ENCODE measurements around the gene CDK4.
"Not testable (repeated sequence)": the region's sequence is repeated elsewhere in the genome, so short reads cannot be mapped to it uniquely, and the experiment has no call there.

The CDK4 gene

DNA sequence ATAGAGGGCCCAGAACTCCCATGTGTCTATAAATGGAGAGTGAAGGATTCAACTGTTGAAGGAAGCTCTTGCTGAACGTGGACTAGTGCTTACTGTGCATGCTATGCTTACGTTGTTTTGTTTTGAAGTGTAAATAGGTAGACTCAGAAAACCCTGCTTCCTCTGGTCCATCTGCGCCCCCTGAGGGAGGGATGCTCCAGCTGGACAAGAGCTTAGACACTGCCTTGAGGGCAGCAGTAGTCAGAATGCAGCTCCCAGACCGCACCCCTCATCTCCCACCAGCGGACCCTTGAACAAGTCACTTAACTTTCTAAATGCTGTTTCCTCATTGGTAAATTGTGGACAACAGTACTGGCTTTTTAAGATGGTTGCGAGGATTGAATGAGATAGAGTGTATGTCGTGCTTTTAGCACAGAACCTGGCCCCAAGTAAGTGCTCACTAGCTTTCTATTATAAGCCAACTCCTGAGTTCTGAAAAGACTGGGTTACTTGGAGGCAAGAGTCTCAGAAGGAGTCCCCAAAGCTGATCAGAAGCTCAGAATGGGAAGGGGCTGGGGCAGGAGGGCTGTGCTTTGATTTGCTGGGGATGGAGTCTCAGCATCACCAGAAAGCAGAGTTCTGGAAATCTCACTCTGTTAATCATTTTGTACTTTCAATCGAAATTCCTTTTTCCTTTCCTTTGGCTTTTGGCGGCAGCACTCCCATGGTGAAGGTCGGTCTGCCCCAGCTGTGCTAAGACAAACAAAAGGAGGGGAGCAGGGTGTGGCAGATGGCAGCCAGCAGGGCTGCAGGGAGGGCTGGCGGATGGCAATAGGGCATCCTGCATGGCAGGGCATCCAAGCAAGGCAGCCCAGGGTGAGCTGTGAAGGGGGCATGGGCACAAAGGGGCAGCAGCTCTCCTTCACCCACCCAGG is 29.1 kb downstream of the CDK4 start:
- no peak for DNase-seq

DNA sequence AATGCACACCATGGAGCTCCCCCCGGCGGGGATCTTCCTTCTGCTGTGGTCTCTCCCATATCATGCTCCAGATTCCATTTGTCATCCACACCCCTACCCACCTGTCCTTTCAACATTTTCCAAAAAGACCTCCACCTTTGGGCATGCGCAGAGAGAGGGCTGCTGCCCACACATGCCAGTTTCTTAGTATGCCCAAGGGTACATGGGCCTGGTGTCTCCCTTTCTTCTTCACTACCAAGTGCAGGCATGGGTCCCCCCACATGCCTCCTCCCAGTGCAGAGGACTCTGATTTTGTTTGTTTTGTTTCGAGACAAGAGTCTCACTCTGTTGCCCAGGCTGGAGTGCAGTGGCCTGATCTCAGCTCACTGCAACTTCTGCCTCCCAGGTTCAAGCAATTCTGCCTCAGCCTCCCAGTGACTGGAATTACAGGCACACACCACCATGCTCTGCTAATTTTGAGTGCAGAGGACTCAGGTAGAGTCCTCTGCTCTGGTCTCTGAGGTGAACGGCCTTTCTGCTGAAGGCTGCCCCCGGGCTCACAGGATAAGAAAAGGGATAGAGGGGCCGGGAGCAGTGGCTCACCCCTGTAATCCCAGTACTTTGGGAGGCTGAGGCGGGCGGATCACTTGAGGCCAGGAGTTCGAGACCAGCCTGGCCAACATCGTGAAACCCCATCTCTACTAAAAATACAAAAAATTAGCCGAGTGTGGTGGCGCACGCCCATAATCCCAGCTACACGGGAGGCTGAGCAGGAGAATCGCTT is 30.1 kb downstream of the CDK4 start:
- DNase-seq: not testable (repeated sequence)

DNA sequence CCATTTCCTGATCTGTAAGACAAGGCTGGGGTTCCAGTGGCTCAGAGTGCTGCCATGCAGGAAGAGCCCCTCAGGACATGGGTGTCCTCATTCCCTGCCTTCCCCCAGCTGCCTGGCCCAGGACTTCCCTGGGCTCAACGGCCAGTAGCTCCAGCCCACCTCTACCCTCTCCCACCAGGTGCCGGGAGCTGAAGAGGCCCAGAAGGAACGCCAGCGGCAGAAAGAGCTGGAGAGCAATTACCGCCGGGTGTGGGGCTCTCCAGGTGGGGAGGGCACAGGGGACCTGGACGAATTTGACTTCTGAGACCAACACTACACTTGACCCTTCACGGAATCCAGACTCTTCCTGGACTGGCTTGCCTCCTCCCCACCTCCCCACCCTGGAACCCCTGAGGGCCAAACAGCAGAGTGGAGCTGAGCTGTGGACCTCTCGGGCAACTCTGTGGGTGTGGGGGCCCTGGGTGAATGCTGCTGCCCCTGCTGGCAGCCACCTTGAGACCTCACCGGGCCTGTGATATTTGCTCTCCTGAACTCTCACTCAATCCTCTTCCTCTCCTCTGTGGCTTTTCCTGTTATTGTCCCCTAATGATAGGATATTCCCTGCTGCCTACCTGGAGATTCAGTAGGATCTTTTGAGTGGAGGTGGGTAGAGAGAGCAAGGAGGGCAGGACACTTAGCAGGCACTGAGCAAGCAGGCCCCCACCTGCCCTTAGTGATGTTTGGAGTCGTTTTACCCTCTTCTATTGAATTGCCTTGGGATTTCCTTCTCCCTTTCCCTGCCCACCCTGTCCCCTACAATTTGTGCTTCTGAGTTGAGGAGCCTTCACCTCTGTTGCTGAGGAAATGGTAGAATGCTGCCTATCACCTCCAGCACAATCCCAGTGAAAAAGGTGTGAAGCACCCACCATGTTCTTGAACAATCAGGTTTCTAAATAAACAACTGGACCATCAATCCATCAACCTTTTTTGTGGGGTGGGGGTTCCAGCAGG is 31.2 kb downstream of the CDK4 start:
- no peak for DNase-seq

DNA sequence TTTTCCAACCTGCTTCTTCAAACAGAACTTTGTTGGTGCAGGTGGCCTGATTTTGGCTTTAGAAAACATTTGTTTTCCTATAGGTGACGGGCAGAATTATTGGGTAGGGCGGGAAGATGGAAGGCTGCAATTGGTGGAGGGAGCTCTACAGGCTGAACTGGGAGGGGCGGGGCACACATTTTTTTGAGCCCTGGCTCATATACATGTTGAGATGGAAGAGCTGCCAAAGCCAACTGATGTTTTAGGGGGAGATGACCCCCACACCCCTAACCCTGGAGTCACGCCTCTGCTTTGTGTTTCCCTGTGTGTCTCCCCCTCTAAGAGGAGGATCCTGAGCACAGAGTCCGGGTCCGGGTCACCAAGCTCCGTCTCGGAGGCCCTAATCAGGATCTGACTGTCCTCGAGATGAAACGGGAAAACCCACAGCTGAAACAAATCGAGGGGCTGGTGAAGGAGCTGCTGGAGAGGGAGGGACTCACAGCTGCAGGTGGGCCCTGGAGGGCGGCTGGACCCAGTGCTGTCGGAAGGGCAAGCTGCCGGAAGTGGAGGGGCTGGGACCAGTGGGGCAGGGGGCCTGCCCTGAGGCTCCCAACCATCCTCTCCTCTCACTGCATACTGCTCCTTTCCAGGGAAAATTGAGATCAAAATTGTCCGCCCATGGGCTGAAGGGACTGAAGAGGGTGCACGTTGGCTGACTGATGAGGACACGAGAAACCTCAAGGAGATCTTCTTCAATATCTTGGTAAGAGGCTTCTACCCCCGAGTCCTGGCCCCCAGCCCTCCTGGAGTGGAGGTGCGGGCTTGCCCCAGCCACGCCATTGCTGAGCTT is 32.1 kb downstream of the CDK4 start:
- DNase-seq: no peak

DNA sequence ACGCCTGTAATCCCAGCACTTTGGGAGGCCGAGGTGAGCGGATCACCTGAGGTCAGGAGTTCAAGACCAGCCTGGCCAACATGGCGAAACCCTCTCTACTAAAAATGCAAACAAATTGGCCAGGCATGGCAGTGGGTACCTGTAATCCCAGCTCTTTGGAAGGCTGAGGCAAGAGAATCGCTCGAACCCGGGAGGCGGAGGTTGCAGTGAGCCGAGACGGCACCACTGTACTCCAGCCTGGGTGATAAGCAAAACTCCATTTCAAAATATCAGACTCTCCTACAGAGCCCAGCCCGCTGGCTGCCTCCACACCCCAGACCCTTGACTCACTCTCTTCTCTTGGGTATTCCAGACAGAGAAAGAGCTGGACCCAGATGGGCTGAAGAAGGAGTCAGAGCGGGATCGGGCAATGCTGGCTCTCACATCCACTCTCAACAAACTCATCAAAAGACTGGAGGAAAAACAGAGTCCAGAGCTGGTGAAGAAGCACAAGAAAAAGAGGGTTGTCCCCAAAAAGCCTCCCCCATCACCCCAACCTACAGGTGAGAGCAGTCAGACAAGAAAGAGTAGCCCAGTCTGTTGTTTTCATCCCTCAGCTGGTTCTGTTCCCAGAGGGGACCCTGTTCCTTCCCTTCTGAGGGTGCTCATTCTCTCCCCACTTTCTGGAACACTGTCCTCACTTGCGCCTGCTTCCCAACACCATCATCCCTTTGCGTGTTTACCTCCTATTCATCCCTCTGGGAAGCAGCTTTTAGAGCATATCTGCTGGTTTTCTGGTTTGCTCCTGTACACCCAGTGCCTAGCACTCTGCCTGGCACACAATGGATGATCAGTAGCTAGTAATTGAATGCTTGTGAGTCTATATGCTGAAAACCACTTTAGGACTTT is 33.2 kb downstream of the CDK4 start:
- no peak for DNase-seq

DNA sequence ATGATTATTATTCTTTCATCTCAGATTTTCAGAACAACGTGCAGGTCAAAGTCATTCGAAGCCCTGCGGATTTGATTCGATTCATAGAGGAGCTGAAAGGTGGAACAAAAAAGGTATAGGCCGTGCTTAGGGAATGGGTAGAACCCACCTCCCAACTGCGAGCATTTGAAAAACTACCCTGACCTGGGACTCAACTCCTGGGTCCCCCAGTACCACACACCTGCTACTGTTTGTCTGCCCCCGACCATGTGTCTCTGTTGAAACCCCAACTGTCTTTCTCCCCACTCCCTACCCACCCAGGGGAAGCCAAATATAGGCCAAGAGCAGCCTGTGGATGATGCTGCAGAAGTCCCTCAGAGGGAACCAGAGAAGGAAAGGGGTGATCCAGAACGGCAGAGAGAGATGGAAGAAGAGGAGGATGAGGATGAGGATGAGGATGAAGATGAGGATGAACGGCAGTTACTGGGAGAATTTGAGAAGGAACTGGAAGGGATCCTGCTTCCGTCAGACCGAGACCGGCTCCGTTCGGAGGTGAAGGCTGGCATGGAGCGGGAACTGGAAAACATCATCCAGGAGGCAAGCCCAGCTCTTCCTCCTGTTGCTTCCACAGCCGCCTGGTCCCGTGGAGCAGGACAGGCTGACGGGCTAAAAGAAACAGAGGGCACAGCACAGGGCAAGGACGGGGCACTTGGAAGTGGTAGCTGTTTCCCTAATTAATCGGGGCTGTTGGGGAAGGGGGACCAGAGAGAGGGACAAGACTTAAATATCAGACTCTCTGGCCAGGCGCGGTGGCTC is 34.1 kb downstream of the CDK4 start:
- no peak for DNase-seq

DNA sequence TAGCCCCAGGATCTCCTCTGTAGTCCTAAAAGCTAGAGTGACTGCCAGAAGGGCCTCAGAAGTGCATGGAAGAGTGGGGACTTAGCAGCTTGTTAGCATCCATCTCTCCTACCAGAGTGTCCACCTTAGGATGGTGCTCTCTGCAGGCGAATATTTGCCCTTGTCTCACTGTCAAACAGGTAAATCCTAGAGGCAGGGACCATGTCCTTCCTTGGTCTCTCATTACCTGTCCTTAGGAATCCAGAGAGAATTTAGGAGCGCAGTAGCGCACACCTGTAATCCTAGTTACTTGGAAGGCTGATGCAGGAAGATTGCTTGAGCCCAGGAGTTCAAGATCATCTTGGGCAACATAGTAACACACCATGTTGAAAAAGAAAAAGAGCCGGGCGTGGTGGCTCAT is 35.0 kb downstream of the CDK4 start:
- DNase-seq: no peak

DNA sequence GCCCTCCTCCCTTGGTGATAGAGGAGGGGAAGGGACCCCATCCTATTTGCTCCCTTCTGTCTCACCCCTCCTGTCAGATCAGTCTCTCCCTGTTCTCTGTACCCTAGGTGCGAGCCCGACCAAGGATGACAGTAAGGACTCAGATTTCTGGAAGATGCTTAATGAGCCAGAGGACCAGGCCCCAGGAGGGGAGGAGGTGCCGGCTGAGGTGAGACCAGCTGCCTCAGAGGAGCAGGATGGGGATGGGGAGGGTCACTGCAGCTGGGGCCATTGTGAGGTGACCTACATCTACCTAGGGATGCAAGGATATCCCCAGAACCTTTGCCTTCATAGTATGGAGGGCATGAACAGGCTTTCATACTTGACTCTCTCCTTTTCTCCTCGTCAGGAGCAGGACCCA is 35.8 kb downstream of the CDK4 start:
- no peak for DNase-seq

DNA sequence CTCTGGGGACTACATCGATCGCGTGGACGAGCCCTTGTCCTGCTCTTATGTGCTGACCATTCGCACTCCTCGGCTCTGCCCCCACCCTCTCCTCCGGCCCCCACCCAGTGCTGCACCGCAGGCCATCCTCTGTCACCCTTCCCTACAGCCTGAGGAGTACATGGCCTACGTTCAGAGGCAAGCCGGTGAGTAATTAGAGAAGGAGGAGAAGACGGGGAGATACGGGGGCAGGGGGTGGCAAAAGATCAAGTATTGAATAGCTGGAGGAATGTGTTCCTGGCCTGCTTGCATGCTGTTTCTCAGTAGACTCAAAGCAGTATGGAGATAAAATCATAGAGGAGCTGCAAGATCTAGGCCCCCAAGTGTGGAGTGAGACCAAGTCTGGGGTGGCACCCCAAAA is 36.3 kb downstream of the CDK4 start:
- DNase-seq: no peak

DNA sequence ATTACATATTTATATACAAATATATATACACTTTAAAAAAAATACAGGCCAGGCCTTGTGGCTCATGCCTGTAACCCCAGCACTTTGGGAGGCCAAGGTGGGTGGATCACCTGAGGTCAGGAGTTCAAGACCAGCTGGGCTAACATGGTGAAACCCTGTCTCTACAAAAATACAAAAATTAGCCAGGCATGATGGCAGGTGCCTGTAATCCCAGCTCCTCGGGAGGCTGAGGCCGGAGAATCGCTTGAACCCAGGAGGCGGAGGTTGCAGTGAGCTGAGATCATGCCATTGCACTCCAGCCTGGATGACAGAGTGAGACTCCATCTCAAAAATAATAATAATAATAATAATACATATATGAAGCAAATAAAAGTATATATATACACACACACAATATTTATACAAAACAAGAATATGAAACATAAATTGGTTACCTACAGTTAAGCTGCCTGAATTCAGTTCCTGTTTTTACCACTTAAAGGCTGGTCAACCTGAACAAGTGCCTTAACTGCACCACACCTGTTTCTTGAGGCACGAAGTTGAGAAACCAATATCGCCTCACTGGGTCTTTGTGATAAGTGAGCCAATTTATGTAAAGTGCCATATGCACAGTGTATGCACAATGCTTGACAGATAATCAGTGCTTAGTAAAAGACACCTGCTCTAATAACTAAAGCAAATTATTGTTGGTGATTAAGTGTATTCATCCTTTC is 36.9 kb downstream of the CDK4 start:
- not testable (repeated sequence) for DNase-seq

DNA sequence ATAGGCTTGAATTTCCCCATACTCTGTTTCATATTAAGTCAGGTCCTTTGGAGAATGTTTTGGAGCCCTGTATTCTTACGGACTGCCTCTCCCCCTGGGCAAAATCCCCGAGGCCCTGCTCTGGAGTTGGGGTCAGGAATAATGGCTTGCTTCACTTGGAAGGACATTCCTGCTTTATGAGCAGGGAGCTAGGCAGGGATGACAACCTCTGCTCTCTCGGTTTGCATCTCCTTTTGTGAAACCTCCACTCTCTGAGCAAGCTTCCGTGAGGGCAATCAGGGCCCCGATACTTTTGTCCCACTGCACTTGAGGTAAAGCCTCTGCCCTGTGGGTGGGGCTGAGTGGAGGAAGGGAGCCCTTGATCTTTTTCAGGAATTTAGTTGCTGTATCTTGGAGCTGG is 38.9 kb downstream of the CDK4 start:
- DNase-seq: no peak

DNA sequence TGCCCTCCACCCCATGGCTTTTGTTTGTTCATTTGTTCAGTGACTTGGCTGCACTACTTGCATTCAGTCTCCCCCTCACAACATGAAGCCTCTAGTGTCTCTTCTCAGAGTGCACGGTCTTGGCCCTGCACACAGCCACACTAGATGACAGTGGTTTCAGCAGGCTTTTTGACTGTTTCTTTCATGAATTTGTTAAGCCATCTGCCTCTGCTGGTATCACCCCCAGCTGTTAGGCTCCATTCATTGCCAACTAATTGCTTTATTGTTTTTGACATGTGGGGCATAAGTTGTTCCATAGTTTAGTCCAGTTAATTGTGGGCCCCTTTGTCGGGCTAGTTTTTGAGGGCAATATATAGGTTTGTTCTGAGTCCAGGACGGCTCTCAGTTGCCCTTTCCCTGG is 39.4 kb downstream of the CDK4 start:
- no peak for DNase-seq

DNA sequence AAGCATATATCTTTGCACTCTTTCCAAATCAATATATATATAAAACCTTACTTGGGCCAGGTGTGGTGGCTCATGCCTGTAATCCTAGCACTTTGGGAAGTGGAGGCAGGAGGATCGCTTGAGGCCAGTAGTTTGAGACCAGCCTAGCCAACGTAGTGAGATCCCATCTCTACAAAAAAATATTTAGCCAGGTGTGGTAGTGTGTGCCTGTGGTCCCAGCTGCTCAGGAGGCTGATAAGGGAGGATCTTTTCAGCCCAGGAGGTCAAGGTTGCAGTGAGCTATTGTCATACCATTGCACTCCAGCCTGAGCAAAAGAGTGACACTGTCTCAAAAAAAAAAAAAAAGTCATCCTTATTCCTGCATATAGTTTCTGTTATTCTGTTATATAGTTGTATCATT is 43.8 kb downstream of the CDK4 start:
- no peak for DNase-seq

DNA sequence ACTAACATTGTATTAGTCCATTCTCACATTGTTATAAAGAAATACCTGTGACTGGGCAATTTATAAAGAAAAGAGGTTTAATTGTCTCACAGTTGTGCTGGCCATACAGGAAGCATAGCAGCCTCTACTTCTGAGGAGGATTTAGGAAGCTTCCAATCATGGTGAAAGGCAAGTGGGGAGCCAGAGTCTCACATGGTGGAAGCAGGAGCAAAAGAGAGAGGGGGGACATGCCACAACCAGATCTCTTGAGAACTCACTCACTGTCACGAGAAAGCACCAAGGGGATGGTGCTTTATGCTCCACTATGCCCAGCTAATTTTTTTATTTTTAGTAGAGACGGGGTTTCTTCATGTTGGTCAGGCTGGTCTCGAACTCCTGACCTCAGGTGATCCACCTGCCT is 44.9 kb downstream of the CDK4 start:
- DNase-seq: no peak

DNA sequence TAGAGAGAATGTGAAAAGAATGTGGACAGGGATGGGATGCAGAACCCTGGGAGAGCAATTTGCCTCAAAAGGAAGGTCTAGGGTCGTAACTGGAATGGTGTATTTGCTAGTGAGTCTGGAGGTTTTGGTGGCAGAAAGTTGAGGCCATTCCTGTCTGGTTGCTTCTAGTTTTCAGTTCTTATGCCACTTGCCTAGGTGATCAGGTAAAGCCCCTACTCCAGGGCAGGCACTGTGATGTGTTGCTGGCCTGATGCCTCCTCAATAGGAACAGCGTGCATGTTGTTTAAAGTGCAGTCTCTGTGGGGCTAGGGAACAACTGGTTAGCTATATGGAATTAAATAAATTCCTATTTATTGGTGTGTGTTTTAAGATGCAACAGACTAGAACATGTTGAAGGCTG is 51.8 kb downstream of the CDK4 start:
- DNase-seq: no peak

DNA sequence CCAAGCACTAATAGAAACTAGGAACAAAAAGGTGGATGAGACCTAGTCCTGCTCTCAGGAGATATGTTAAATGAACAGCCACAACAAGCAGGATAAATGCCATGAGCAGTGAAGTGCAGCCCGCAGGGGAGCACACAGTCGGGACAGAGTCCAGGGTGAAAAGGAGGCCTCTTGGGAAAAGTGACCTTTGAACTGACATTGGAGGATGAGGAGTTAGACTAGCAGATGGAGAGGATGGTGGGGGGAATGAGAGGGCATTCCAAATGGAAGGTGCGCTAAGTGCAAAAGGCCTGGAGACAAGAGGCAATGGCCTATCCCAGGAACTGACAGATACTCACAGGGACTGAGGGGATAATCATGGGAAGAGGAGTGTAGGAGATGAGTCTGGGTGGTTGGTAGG is 53.7 kb downstream of the CDK4 start:
- no peak for DNase-seq
